Right atrium auricular region (tissue), 2 donors: Measurements from ENCODE around the gene MRPS11. TPM values are rescaled to one million over a fixed set of nuclear protein-coding genes. Genes with fewer than 3 reads are reported as not detected.
"Not testable (repeated sequence)": the region's sequence is repeated elsewhere in the genome, so short reads cannot be mapped to it uniquely, and the experiment has no call there.

ENCODE experiments used
- DNase-seq: peaks from one replicate; pipeline ENCODE4 v3.0.0-alpha.2; 2019; ENCODE audit warnings: low spot score
- H3K27ac ChIP-seq, 2 donors: fragments of 200-600 bp; sonication (generic); 1 replicate in 1 of 2; 2 replicates in 1 of 2; pipeline ENCODE4 v1.5.1; 2016 to 2019
- H3K27me3 ChIP-seq, 2 donors: fragments of 200-600 bp; sonication (generic); one replicate each; pipeline versions ENCODE4 v1.5.1 to v1.6.0; 2017 to 2019
- H3K36me3 ChIP-seq: fragments of 200-600 bp; sonication (generic); one replicate; pipeline ENCODE4 v1.5.1; 2016
- H3K4me1 ChIP-seq, 2 donors: fragments of 200-600 bp; sonication (generic); one replicate each; pipeline versions ENCODE4 v1.5.1 to v1.6.0; 2017 to 2019
- H3K4me3 ChIP-seq, 2 donors: fragments of 200-600 bp; sonication (generic); 1 replicate in 1 of 2; 2 replicates in 1 of 2; pipeline ENCODE4 v1.5.1; 2017 to 2019; ENCODE audit warnings: mild to moderate bottlenecking in 1 of 2, moderate library complexity in 1 of 2
- H3K9me3 ChIP-seq, 2 donors: fragments of 200-600 bp; sonication (generic); one replicate each; pipeline ENCODE4 v1.5.1; 2019
- total RNA-seq, 2 donors: library from RNA; depleted of rRNA; stranded (reverse); fragments of >200 nt; gene quantifications; one replicate each; pipeline ENCODE4 v1.1.0, GENCODE V29; 2016
- TF ChIP-seq, protein P1 (sequence below), 2 donors: fragments of 200-600 bp; sonication (generic); IDR thresholded peaks; one replicate each; pipeline ENCODE4 v1.5.1; 2019; ENCODE audit warnings: antibody characterized with exemption in 2 of 2

Gene MRPS11
- total RNA-seq, 2 donors from 2014 or later = 29.3 to 47.5 TPM

- no peak overlapping the region for H3K27ac ChIP-seq
- no peaks in the 10 kb centered on the region for H3K27me3 ChIP-seq
- no peak for DNase-seq
- no peaks in the 10 kb centered on the region for H3K9me3 ChIP-seq
- TF ChIP-seq, protein P1, sequence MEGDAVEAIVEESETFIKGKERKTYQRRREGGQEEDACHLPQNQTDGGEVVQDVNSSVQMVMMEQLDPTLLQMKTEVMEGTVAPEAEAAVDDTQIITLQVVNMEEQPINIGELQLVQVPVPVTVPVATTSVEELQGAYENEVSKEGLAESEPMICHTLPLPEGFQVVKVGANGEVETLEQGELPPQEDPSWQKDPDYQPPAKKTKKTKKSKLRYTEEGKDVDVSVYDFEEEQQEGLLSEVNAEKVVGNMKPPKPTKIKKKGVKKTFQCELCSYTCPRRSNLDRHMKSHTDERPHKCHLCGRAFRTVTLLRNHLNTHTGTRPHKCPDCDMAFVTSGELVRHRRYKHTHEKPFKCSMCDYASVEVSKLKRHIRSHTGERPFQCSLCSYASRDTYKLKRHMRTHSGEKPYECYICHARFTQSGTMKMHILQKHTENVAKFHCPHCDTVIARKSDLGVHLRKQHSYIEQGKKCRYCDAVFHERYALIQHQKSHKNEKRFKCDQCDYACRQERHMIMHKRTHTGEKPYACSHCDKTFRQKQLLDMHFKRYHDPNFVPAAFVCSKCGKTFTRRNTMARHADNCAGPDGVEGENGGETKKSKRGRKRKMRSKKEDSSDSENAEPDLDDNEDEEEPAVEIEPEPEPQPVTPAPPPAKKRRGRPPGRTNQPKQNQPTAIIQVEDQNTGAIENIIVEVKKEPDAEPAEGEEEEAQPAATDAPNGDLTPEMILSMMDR (IDR thresholded peaks at IDR 0.05) = no peak
- H3K4me3 ChIP-seq = no peak overlapping the region
- H3K4me1 ChIP-seq = peaks cover 0 to 21% of the 10 kb centered on the region in 2 donors
- H3K36me3 ChIP-seq = peaks cover 61% of the 10 kb centered on the region
These were observed 3.5 kb upstream of the MRPS11 start for GRCh38 chr15:88463870-88464532.

- peaks cover 44% of the 10 kb centered on the region for H3K36me3 ChIP-seq
- no peak overlapping the region for H3K27ac ChIP-seq
- DNase-seq = no peak
- no peaks in the 10 kb centered on the region for H3K9me3 ChIP-seq
- H3K27me3 ChIP-seq = no peaks in the 10 kb centered on the region
- TF ChIP-seq, protein P1 (IDR thresholded peaks at IDR 0.05) = no peak
- peaks cover 0 to 29% of the 10 kb centered on the region in 2 donors for H3K4me1 ChIP-seq
- no peak overlapping the region for H3K4me3 ChIP-seq
These were observed 1.8 kb upstream of the MRPS11 start for GRCh38 chr15:88465633-88466224.

GRCh38 chr15:88467935-88468528 is 524 bp downstream of the MRPS11 start:
- no peak for DNase-seq
- H3K36me3 ChIP-seq = peaks cover 30% of the 10 kb centered on the region
- peak overlapping the region; percentile 78 to 91 for H3K4me3 ChIP-seq
- H3K9me3 ChIP-seq = no peaks in the 10 kb centered on the region
- H3K27ac ChIP-seq = peak overlapping the region; percentile 89 to 92
- H3K27me3 ChIP-seq = no peaks in the 10 kb centered on the region
- H3K4me1 ChIP-seq = peaks cover 0 to 29% of the 10 kb centered on the region in 2 donors
- TF ChIP-seq, protein P1 (IDR thresholded peaks at IDR 0.05) = no peak

GRCh38 chr15:88468721-88469120 is 1.2 kb downstream of the MRPS11 start:
- H3K27me3 ChIP-seq, DNase-seq, H3K4me3 ChIP-seq, H3K9me3 ChIP-seq, H3K27ac ChIP-seq: not testable (repeated sequence)
- Histone ChIP-seq H3K36me3 (peaks cover 30% of the 10 kb centered on the region), H3K4me1 (peaks cover 0 to 29% of the 10 kb centered on the region in 2 donors)

DNA sequence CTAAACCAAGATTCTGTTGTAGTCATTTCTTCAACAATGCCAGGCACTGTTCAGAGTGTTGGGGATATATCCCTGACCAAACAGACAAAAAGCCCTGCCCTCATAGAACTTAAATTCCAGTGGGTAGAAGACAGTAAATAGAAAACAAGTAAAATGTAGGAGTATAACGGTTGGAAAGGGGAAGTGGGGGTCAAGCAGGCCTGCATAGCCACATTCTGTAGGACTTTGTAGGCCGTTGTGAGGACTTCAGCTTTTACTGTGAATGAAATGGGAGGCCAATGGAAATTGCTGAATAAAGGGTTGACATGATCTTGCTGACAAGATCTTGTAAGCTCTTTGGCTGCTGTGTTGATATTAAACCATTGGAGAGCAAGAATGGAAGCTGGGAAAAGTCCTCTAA is 1.8 kb downstream of the MRPS11 start:
- no peak overlapping the region for H3K27ac ChIP-seq
- H3K36me3 ChIP-seq = peaks cover 25% of the 10 kb centered on the region
- no peak for DNase-seq
- H3K4me1 ChIP-seq = peaks cover 0 to 29% of the 10 kb centered on the region in 2 donors
- TF ChIP-seq, protein P1 (IDR thresholded peaks at IDR 0.05) = no peak
- H3K9me3 ChIP-seq = no peaks in the 10 kb centered on the region
- no peaks in the 10 kb centered on the region for H3K27me3 ChIP-seq
- H3K4me3 ChIP-seq = no peak overlapping the region

- DNase-seq = no peak
- H3K27me3 ChIP-seq = no peaks in the 10 kb centered on the region
- peaks cover 24% of the 10 kb centered on the region for H3K36me3 ChIP-seq
- no peak overlapping the region for H3K27ac ChIP-seq
- peaks cover 0 to 26% of the 10 kb centered on the region in 2 donors for H3K4me1 ChIP-seq
- H3K9me3 ChIP-seq = no peaks in the 10 kb centered on the region
- TF ChIP-seq, protein P1 (IDR thresholded peaks at IDR 0.05) = no peak
- H3K4me3 ChIP-seq = no peak overlapping the region
These were observed 3.3 kb downstream of the MRPS11 start for GRCh38 chr15:88470625-88471372.
